Measurements from ENCODE around the gene SMC4.

The SMC4 gene

DNA sequence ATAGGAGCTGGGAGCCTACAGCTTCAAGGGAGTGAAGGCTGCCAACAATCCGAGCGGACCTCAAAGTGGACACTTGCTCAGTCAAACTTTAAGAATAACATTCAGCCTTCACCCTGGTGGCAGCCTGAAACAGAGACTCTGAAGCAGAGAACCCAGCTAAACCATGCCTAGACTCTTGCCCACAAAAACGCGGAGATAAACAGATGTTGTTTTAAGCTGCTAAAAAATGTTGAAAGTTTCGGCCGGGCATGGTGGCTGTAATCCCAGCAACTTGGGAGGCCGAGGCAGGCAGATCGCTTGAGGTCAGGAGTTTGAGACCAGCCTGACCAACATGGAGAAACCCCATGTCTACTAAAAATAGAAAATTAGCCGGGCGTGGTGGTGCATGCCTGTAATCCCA lies 79.9 kb downstream of the SMC4 start:
- no peak overlapping the region for H3K4me2 ChIP-seq (ENCODE audit: low read length)

DNA sequence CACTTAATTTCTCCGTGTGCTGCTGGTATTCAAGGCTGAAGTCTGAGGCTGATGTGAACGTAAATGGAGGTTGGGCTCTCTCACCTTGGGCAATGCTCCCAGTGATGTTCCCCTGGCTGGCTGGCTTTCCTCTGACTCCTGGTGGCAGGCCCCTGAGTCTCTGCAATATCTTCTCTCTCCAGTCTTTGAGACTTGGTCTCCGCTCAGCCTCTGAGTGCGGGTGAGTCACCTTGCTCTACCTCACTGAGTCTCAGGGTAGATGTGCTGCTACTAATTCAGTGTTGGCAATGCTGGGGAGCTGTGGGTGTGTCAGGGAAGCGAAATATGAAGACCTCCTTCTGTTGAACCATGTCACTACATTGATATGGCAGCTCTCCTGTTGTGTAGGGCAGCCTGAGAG lies 81.5 kb downstream of the SMC4 start:
- TF ChIP-seq EZH2phosphoT487 (IDR thresholded peaks at IDR 0.05; ENCODE audit: low read depth): no peak
- TF ChIP-seq, protein P1, sequence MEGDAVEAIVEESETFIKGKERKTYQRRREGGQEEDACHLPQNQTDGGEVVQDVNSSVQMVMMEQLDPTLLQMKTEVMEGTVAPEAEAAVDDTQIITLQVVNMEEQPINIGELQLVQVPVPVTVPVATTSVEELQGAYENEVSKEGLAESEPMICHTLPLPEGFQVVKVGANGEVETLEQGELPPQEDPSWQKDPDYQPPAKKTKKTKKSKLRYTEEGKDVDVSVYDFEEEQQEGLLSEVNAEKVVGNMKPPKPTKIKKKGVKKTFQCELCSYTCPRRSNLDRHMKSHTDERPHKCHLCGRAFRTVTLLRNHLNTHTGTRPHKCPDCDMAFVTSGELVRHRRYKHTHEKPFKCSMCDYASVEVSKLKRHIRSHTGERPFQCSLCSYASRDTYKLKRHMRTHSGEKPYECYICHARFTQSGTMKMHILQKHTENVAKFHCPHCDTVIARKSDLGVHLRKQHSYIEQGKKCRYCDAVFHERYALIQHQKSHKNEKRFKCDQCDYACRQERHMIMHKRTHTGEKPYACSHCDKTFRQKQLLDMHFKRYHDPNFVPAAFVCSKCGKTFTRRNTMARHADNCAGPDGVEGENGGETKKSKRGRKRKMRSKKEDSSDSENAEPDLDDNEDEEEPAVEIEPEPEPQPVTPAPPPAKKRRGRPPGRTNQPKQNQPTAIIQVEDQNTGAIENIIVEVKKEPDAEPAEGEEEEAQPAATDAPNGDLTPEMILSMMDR (IDR thresholded peaks at IDR 0.05; ENCODE audit: low read depth, low read length): no peak
- Histone ChIP-seq H3K27ac (ENCODE audit: low read length) (no peak overlapping the region), H3K36me3 (replicated peaks; ENCODE audit: low read depth, low read length) (no peaks in the 10 kb centered on the region), H3K79me2 (ENCODE audit: low read length) (no peaks in the 10 kb centered on the region), H3K4me2 (ENCODE audit: low read length) (no peak overlapping the region), H4K20me1 (ENCODE audit: insufficient read depth, low read length) (no peaks in the 10 kb centered on the region), H3K9me3 (ENCODE audit: insufficient read depth, low read length) (no peaks in the 10 kb centered on the region), H3K4me3 (ENCODE audit: low read length) (no peak overlapping the region), H2AFZ (ENCODE audit: low read depth, low read length) (no peak overlapping the region), H3K9ac (ENCODE audit: low read length) (no peak overlapping the region), H3K27me3 (ENCODE audit: low read depth, low read length) (no peaks in the 10 kb centered on the region), H3K4me1 (ENCODE audit: low read length) (peaks cover 5% of the 10 kb centered on the region; the same call in 1 of the 2 replicates)

More for the DNA sequence above, 79.9 kb downstream of the SMC4 start:
- no peaks in the 10 kb centered on the region for H3K36me3 ChIP-seq (replicated peaks; ENCODE audit: low read depth, low read length)
- no peaks in the 10 kb centered on the region for H4K20me1 ChIP-seq (ENCODE audit: insufficient read depth, low read length)
- H3K4me3 ChIP-seq (ENCODE audit: low read length): no peak overlapping the region
- no peak overlapping the region for H3K9ac ChIP-seq (ENCODE audit: low read length)
- no peak overlapping the region for H3K27ac ChIP-seq (ENCODE audit: low read length)
- H3K9me3 ChIP-seq (ENCODE audit: insufficient read depth, low read length): no peaks in the 10 kb centered on the region
- TF ChIP-seq EZH2phosphoT487 (IDR thresholded peaks at IDR 0.05; ENCODE audit: low read depth): no peak
- TF ChIP-seq, protein P1 (IDR thresholded peaks at IDR 0.05; ENCODE audit: low read depth, low read length): no peak
- H3K4me1 ChIP-seq (ENCODE audit: low read length): no peaks in the 10 kb centered on the region
- H2AFZ ChIP-seq (ENCODE audit: low read depth, low read length): no peak overlapping the region
- no peaks in the 10 kb centered on the region for H3K27me3 ChIP-seq (ENCODE audit: low read depth, low read length)
- H3K79me2 ChIP-seq (ENCODE audit: low read length): no peaks in the 10 kb centered on the region

DNA sequence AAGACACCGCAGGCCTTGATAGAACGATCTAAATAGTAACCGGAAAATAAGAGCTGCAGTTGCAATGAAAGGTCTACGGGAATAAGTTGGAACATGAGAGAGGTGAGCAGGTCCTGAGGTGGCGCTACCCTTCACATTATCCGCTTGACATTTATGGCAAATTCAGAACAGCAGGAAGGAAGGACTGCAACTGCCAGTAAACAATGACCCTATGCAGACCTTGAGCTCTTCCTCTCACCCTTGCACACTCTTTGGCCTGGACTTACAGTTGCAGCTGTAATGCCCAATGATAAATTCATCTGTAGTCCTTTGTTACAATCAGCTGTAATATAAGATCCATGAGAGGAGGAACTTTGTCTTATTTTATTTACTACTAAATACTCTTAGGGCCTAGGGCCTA lies 82.4 kb downstream of the SMC4 start:
- Histone ChIP-seq H3K4me1 (ENCODE audit: low read length) (peaks cover 8% of the 10 kb centered on the region; the same call in 1 of the 2 replicates), H3K9me3 (ENCODE audit: insufficient read depth, low read length) (no peaks in the 10 kb centered on the region), H3K27me3 (ENCODE audit: low read depth, low read length) (no peaks in the 10 kb centered on the region), H3K4me2 (ENCODE audit: low read length) (no peak overlapping the region), H3K4me3 (ENCODE audit: low read length) (no peak overlapping the region), H3K36me3 (replicated peaks; ENCODE audit: low read depth, low read length) (no peaks in the 10 kb centered on the region), H4K20me1 (ENCODE audit: insufficient read depth, low read length) (no peaks in the 10 kb centered on the region), H2AFZ (ENCODE audit: low read depth, low read length) (no peak overlapping the region), H3K9ac (ENCODE audit: low read length) (no peak overlapping the region), H3K27ac (ENCODE audit: low read length) (no peak overlapping the region), H3K79me2 (ENCODE audit: low read length) (no peaks in the 10 kb centered on the region)
- TF ChIP-seq EZH2phosphoT487 (IDR thresholded peaks at IDR 0.05; ENCODE audit: low read depth): no peak
- TF ChIP-seq, protein P1 (IDR thresholded peaks at IDR 0.05; ENCODE audit: low read depth, low read length): no peak

DNA sequence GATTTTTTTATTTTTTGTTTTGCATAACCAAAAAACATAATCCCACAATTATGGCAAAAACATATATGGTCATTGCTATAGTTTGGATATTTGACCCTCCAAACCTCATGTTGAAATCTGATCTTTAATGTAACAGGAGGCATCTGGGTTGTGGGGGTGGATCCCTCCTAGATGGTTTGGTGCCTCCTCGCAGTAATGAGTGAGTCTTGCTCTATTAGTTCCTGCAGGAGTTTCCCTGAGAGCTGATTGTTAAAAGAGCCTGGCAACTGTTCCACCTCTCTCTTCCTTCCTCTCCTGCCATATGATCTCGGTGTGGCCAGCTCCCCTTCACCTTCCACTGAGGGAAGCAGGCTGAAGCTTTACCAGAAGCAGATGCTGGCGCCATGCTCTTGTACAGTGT lies 83.3 kb downstream of the SMC4 start:
- H3K4me3 ChIP-seq (ENCODE audit: low read length): no peak overlapping the region
- no peaks in the 10 kb centered on the region for H3K36me3 ChIP-seq (replicated peaks; ENCODE audit: low read depth, low read length)
- no peak overlapping the region for H3K4me2 ChIP-seq (ENCODE audit: low read length)
- H3K9ac ChIP-seq (ENCODE audit: low read length): no peak overlapping the region
- H3K27me3 ChIP-seq (ENCODE audit: low read depth, low read length): no peaks in the 10 kb centered on the region
- TF ChIP-seq, protein P1 (IDR thresholded peaks at IDR 0.05; ENCODE audit: low read depth, low read length): no peak
- no peak for TF ChIP-seq EZH2phosphoT487 (IDR thresholded peaks at IDR 0.05; ENCODE audit: low read depth)
- no peaks in the 10 kb centered on the region for H3K9me3 ChIP-seq (ENCODE audit: insufficient read depth, low read length)
- H4K20me1 ChIP-seq (ENCODE audit: insufficient read depth, low read length): no peaks in the 10 kb centered on the region
- no peak overlapping the region for H3K27ac ChIP-seq (ENCODE audit: low read length)
- no peak overlapping the region for H2AFZ ChIP-seq (ENCODE audit: low read depth, low read length)
- H3K79me2 ChIP-seq (ENCODE audit: low read length): no peaks in the 10 kb centered on the region
- H3K4me1 ChIP-seq (ENCODE audit: low read length): peaks cover 8% of the 10 kb centered on the region; the same call in 1 of the 2 replicates

All from OCI-LY3 (cell line).